ENCODE measurements around the gene NCR2. TPM values are rescaled to one million over a fixed set of nuclear protein-coding genes. Genes with fewer than 3 reads are reported as not detected.

The NCR2 gene
- total RNA-seq, 1 experiment from 2014 or later = not detected

GRCh38 chr6:41315943-41316620 is 19.3 kb upstream of the NCR2 start:
- Histone ChIP-seq H3K4me3 (no peak overlapping the region), H3K4me1 (replicated peaks) (peaks cover 11% of the 10 kb centered on the region), H3K9me3 (replicated peaks) (no peaks in the 10 kb centered on the region), H3K36me3 (no peaks in the 10 kb centered on the region), H3K27me3 (replicated peaks) (peaks cover 44% of the 10 kb centered on the region), H3K27ac (no peak overlapping the region)
- DNase-seq (ENCODE audit: low read depth in 1 of 2, low spot score in 2 of 2) = no peak

- no peak for DNase-seq (ENCODE audit: low read depth in 1 of 2, low spot score in 2 of 2)
- no peak overlapping the region for H3K4me3 ChIP-seq
- H3K36me3 ChIP-seq = no peaks in the 10 kb centered on the region
- H3K27me3 ChIP-seq (replicated peaks) = peaks cover 37% of the 10 kb centered on the region
- no peak overlapping the region for H3K27ac ChIP-seq
- no peaks in the 10 kb centered on the region for H3K9me3 ChIP-seq (replicated peaks)
- peaks cover 11% of the 10 kb centered on the region for H3K4me1 ChIP-seq (replicated peaks)
Measured at GRCh38 chr6:41318261-41318653, 17.2 kb upstream of the NCR2 start.

- H3K4me1 ChIP-seq (replicated peaks) = peaks cover 11% of the 10 kb centered on the region
- H3K4me3 ChIP-seq = no peak overlapping the region
- H3K27me3 ChIP-seq (replicated peaks) = peaks cover 37% of the 10 kb centered on the region
- peak; percentile 60 to 77 for DNase-seq (ENCODE audit: low read depth in 1 of 2, low spot score in 2 of 2)
- no peaks in the 10 kb centered on the region for H3K36me3 ChIP-seq
- H3K9me3 ChIP-seq (replicated peaks) = no peaks in the 10 kb centered on the region
- H3K27ac ChIP-seq = no peak overlapping the region
Measured at GRCh38 chr6:41318654-41319565, 16.5 kb upstream of the NCR2 start.

GRCh38 chr6:41321183-41321582 is 14.2 kb upstream of the NCR2 start:
- DNase-seq (ENCODE audit: low read depth in 1 of 2, low spot score in 2 of 2) = no peak

GRCh38 chr6:41325446-41326066 is 9.9 kb upstream of the NCR2 start:
- no peaks in the 10 kb centered on the region for H3K9me3 ChIP-seq (replicated peaks)
- H3K4me3 ChIP-seq = no peak overlapping the region
- peaks cover 59% of the 10 kb centered on the region for H3K27me3 ChIP-seq (replicated peaks)
- DNase-seq (ENCODE audit: low read depth in 1 of 2, low spot score in 2 of 2) = no peak
- H3K27ac ChIP-seq = no peak overlapping the region
- no peaks in the 10 kb centered on the region for H3K36me3 ChIP-seq
- peaks cover 6% of the 10 kb centered on the region for H3K4me1 ChIP-seq (replicated peaks)

More at GRCh38 chr6:41321183-41321582, 14.2 kb upstream of the NCR2 start:
- H3K4me1 ChIP-seq (replicated peaks) = peaks cover 11% of the 10 kb centered on the region
- H3K36me3 ChIP-seq = no peaks in the 10 kb centered on the region
- no peaks in the 10 kb centered on the region for H3K9me3 ChIP-seq (replicated peaks)
- H3K27ac ChIP-seq = no peak overlapping the region
- no peak overlapping the region for H3K4me3 ChIP-seq
- H3K27me3 ChIP-seq (replicated peaks) = peaks cover 44% of the 10 kb centered on the region

GRCh38 chr6:41326092-41326491 is 9.3 kb upstream of the NCR2 start:
- DNase-seq (ENCODE audit: low read depth in 1 of 2, low spot score in 2 of 2) = no peak
- Histone ChIP-seq H3K4me3 (no peak overlapping the region), H3K9me3 (replicated peaks) (no peaks in the 10 kb centered on the region), H3K27me3 (replicated peaks) (peaks cover 59% of the 10 kb centered on the region), H3K4me1 (replicated peaks) (peaks cover under 1% of the 10 kb centered on the region), H3K36me3 (no peaks in the 10 kb centered on the region), H3K27ac (no peak overlapping the region)

GRCh38 chr6:41327177-41327576 is 8.2 kb upstream of the NCR2 start:
- Histone ChIP-seq H3K4me3 (no peak overlapping the region), H3K36me3 (no peaks in the 10 kb centered on the region), H3K4me1 (replicated peaks) (no peaks in the 10 kb centered on the region), H3K27me3 (replicated peaks) (peaks cover 59% of the 10 kb centered on the region), H3K27ac (no peak overlapping the region), H3K9me3 (replicated peaks) (no peaks in the 10 kb centered on the region)
- DNase-seq (ENCODE audit: low read depth in 1 of 2, low spot score in 2 of 2) = no peak

GRCh38 chr6:41331401-41332150 is 3.8 kb upstream of the NCR2 start:
- Histone ChIP-seq H3K4me1 (replicated peaks) (no peaks in the 10 kb centered on the region), H3K27ac (no peak overlapping the region), H3K9me3 (replicated peaks) (no peaks in the 10 kb centered on the region), H3K27me3 (replicated peaks) (peaks cover 27% of the 10 kb centered on the region), H3K4me3 (no peak overlapping the region), H3K36me3 (no peaks in the 10 kb centered on the region)
- peak in 1 of 2 experiments; percentile 31 for DNase-seq (ENCODE audit: low read depth in 1 of 2, low spot score in 2 of 2)

GRCh38 chr6:41332241-41332640 is 3.2 kb upstream of the NCR2 start:
- Histone ChIP-seq H3K9me3 (replicated peaks) (no peaks in the 10 kb centered on the region), H3K4me3 (no peak overlapping the region), H3K4me1 (replicated peaks) (no peaks in the 10 kb centered on the region), H3K27ac (no peak overlapping the region), H3K36me3 (no peaks in the 10 kb centered on the region), H3K27me3 (replicated peaks) (peaks cover 20% of the 10 kb centered on the region)
- peak in 1 of 2 experiments; percentile 42 for DNase-seq (ENCODE audit: low read depth in 1 of 2, low spot score in 2 of 2)

GRCh38 chr6:41332842-41333736 is 2.3 kb upstream of the NCR2 start:
- peaks cover 14% of the 10 kb centered on the region for H3K27me3 ChIP-seq (replicated peaks)
- H3K4me1 ChIP-seq (replicated peaks) = no peaks in the 10 kb centered on the region
- no peaks in the 10 kb centered on the region for H3K36me3 ChIP-seq
- no peaks in the 10 kb centered on the region for H3K9me3 ChIP-seq (replicated peaks)
- DNase-seq (ENCODE audit: low read depth in 1 of 2, low spot score in 2 of 2) = peak in 1 of 2 experiments; percentile 33
- no peak overlapping the region for H3K4me3 ChIP-seq
- no peak overlapping the region for H3K27ac ChIP-seq

- DNase-seq (ENCODE audit: low read depth in 1 of 2, low spot score in 2 of 2) = no peak
- Histone ChIP-seq H3K4me1 (replicated peaks) (no peaks in the 10 kb centered on the region), H3K9me3 (replicated peaks) (no peaks in the 10 kb centered on the region), H3K4me3 (no peak overlapping the region), H3K27me3 (replicated peaks) (peaks cover 11% of the 10 kb centered on the region), H3K36me3 (no peaks in the 10 kb centered on the region), H3K27ac (no peak overlapping the region)
Measured at GRCh38 chr6:41334482-41335040, 847 bp upstream of the NCR2 start.

GRCh38 chr6:41335943-41336342 is 535 bp downstream of the NCR2 start:
- peak in 1 of 2 experiments; percentile 25 for DNase-seq (ENCODE audit: low read depth in 1 of 2, low spot score in 2 of 2)
- Histone ChIP-seq H3K27ac (no peak overlapping the region), H3K27me3 (replicated peaks) (peaks cover 14% of the 10 kb centered on the region), H3K9me3 (replicated peaks) (no peaks in the 10 kb centered on the region), H3K4me1 (replicated peaks) (no peaks in the 10 kb centered on the region), H3K4me3 (no peak overlapping the region), H3K36me3 (no peaks in the 10 kb centered on the region)
